Epithelial cell of esophagus (primary cell): ENCODE data around the gene CKAP2L.

Source experiments
- DNase-seq: peaks from one replicate; pipeline ENCODE4 v3.0.0; 2010; ENCODE audit warnings: low read depth
- H3K4me3 ChIP-seq: 2 replicates; pipeline ENCODE4 v1.5.1; 2011; ENCODE audit warnings: mild to moderate bottlenecking, low read length, control low read depth
- CTCF ChIP-seq: IDR thresholded peaks from 2 replicates; pipeline ENCODE4 v1.5.1; 2011; ENCODE audit warnings: low read depth, mild to moderate bottlenecking, low read length, control low read depth, inconsistent platforms; ENCODE audit not compliant: insufficient read depth; ENCODE audit errors: missing control alignments

The CKAP2L gene

GRCh38 chr2:112790305-112790704 lies 25.9 kb upstream of the CKAP2L start:
- no peak overlapping the region for H3K4me3 ChIP-seq
- no peak for DNase-seq
- no peak for TF ChIP-seq CTCF

GRCh38 chr2:112789186-112789585 lies 24.8 kb upstream of the CKAP2L start:
- H3K4me3 ChIP-seq: no peak overlapping the region
- no peak for TF ChIP-seq CTCF
- DNase-seq: no peak

- TF ChIP-seq CTCF: no peak
- no peak overlapping the region for H3K4me3 ChIP-seq
- DNase-seq: no peak
Observed at GRCh38 chr2:112788653-112789052, 24.2 kb upstream of the CKAP2L start.

- H3K4me3 ChIP-seq: no peak overlapping the region
- no peak for DNase-seq
- TF ChIP-seq CTCF: no peak
Observed at GRCh38 chr2:112787729-112788393, 23.5 kb upstream of the CKAP2L start.

GRCh38 chr2:112787294-112787693 lies 22.9 kb upstream of the CKAP2L start:
- DNase-seq: peak; percentile 84
- H3K4me3 ChIP-seq: no peak overlapping the region
- TF ChIP-seq CTCF: no peak

GRCh38 chr2:112784199-112785189 lies 20.1 kb upstream of the CKAP2L start, which contains the start of gene IL1A:
TSS of gene IL1A (minus strand) at chr2:112784493. CDS start at chr2:112783770, 723 bp downstream.
- H3K4me3 ChIP-seq: peak within 1 kb of the TSS; percentile 80
- peak; percentile 95 for DNase-seq
- TF ChIP-seq CTCF: no peak
